GM21423 (cell line): ENCODE results near the gene CYP2D6.

Source experiments
- ATAC-seq: cut with Tn5 transposase; IDR thresholded peaks from one replicate; pipeline ENCODE4 v1.9.1; 2021; ENCODE audit warnings: mild to moderate bottlenecking, moderate library complexity; ENCODE audit not compliant: unreplicated experiment

The CYP2D6 gene

GRCh38 chr22:42090596-42091454 is 39.8 kb downstream of the CYP2D6 start, which contains the start of gene NDUFA6:
TSS of gene NDUFA6 (minus strand) at chr22:42090772. CDS start at chr22:42090744, 28 bp downstream.
- ATAC-seq: peak; percentile 94

- ATAC-seq: no peak
These were observed 44.6 kb downstream of the CYP2D6 start for GRCh38 chr22:42086051-42086450.

- ATAC-seq: no peak
These were observed 45.7 kb downstream of the CYP2D6 start for GRCh38 chr22:42084874-42085273.

- no peak for ATAC-seq
These were observed 47.5 kb downstream of the CYP2D6 start for GRCh38 chr22:42083119-42083518.

GRCh38 chr22:42080287-42080686 is 50.3 kb downstream of the CYP2D6 start:
- ATAC-seq: no peak

- ATAC-seq: peak; percentile 78
These were observed 51.0 kb downstream of the CYP2D6 start, which contains the start of gene SMDT1 for GRCh38 chr22:42079319-42080251. TSS of gene SMDT1 (plus strand) at chr22:42079700. CDS start at chr22:42079769, 69 bp downstream.

- peak; percentile 3 for ATAC-seq
These were observed 51.9 kb downstream of the CYP2D6 start for GRCh38 chr22:42078469-42079318.

- no peak for ATAC-seq
These were observed 53.0 kb downstream of the CYP2D6 start for GRCh38 chr22:42077486-42078125.

- no peak for ATAC-seq
These were observed 53.7 kb downstream of the CYP2D6 start for GRCh38 chr22:42076764-42077485.
